Measurements from ENCODE around the gene ARPC1B. TPM values are rescaled to one million over a fixed set of nuclear protein-coding genes. Genes with fewer than 3 reads are reported as not detected.
A peak's percentile ranks its signal among the peaks of the same experiment; 100 is the strongest.
"Not testable (repeated sequence)": the region's sequence is repeated elsewhere in the genome, so short reads cannot be mapped to it uniquely, and the experiment has no call there.

The ARPC1B gene
- total RNA-seq, 2 experiments from 2014 or later: 334 to 345 TPM

DNA sequence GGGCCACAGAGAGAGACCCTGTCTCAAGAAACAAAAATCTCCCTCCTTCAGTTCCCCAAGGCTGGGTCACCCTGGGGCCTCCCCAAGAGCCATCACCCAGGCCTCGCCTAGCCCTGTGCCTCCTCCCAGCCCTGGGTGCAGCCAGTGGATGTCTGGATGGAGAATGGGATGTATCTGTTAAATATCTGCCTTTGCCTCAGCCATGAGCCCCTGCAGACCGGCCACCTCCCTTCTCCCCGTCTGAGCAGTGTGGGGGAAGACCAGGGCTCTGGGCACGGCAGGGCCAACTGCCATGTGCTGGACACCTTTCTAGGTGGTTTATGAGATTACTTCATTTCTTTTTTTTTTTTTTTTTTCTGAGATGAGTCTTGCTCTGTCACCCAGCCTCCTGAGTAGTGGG, 10.0 kb downstream of the ARPC1B start:
- H3K4me1 Mint-ChIP-seq (ENCODE audit: low read depth): peaks cover 36% of the 10 kb centered on the region
- peak overlapping the region; percentile 77 for H3K27ac Mint-ChIP-seq
- no peaks in the 10 kb centered on the region for H3K9me3 Mint-ChIP-seq
- no peak for DNase-seq
- peaks cover 38% of the 10 kb centered on the region for H3K36me3 Mint-ChIP-seq (ENCODE audit: low read depth)
- H3K4me3 Mint-ChIP-seq: no peak overlapping the region
- CTCF ChIA-PET: no interaction called here
- intact Hi-C loops (cut with micrococcal nuclease): no loop called here
- no peaks in the 10 kb centered on the region for H3K27me3 Mint-ChIP-seq (ENCODE audit: low read depth)

DNA sequence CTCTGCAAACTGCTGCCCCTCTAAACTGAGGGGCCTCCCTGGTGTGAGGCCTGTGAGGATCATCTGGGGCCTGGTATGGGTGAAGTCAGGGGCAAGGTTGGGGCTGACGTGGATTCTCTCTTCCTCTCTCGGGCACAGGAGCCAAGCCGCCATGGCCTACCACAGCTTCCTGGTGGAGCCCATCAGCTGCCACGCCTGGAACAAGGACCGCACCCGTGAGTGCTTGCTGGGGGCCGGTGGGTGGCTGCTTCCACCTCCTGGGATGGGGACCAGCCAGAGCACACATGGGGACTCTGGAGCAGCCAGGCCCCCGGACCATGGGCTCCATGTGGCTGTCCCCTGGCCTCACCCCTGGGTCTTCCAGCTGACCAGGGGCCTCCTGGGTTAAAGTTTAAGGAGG, 11.0 kb downstream of the ARPC1B start:
- CTCF ChIA-PET: interaction anchor here (1.6 kb wide), 1 partner anchor 20 kb away, joined by 7 read pairs; no protein-coding TSS in a partner anchor
- peak overlapping the region; percentile 59 for H3K27ac Mint-ChIP-seq

DNA sequence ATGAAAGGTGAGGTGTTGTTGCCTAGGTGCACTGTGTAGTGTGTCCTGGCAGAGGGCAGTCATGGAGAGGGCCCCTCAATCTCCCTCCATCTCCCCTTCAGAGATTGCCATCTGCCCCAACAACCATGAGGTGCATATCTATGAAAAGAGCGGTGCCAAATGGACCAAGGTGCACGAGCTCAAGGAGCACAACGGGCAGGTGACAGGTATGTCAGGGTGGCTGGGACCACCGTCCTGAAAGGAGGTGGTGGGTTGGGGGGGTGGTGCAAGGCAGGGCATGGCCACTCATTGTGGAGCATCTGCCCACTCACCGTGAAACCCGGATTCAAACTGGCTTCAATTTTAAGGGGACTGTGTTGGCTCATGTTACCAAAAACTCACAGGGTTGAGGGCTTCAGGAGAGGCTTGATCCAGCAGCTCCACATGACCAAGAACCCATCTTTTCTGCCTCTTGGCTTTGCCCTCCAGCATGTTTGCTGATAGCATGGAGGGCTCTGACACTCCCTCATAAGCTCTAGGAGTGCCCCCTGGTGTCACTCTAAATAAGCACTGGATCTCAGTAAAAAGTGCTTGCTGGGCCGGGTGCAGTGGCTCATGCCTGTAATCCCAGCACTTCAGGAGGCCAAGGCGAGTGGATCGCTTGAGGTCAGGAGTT, 12.2 kb downstream of the ARPC1B start:
- Mint-ChIP-seq H3K4me1 (ENCODE audit: low read depth) (peaks cover 19% of the 10 kb centered on the region), H3K9me3 (no peaks in the 10 kb centered on the region), H3K36me3 (ENCODE audit: low read depth) (peaks cover 42% of the 10 kb centered on the region), H3K27me3 (ENCODE audit: low read depth) (no peaks in the 10 kb centered on the region), H3K27ac (no peak overlapping the region), H3K4me3 (no peak overlapping the region)
- DNase-seq: peak; percentile 54
- CTCF ChIA-PET: interaction anchor here (0.6 to 1.0 kb wide), 2 partner anchors 16 to 24 kb away, joined by 3 to 4 read pairs; no protein-coding TSS in a partner anchor
- intact Hi-C loops (cut with micrococcal nuclease): loop anchor here (1.0 kb wide), 3 partner anchors 21 to 112 kb away; no protein-coding TSS in a partner anchor

More for the DNA sequence above, 11.0 kb downstream of the ARPC1B start:
- H3K4me1 Mint-ChIP-seq (ENCODE audit: low read depth): peaks cover 27% of the 10 kb centered on the region
- DNase-seq: no peak
- H3K27me3 Mint-ChIP-seq (ENCODE audit: low read depth): no peaks in the 10 kb centered on the region
- intact Hi-C loops (cut with micrococcal nuclease): no loop called here
- no peak overlapping the region for H3K4me3 Mint-ChIP-seq
- no peaks in the 10 kb centered on the region for H3K9me3 Mint-ChIP-seq
- H3K36me3 Mint-ChIP-seq (ENCODE audit: low read depth): peaks cover 38% of the 10 kb centered on the region

- CTCF ChIA-PET: interaction anchor here (0.6 to 1.0 kb wide), 3 partner anchors 15 to 24 kb away, joined by 3 to 4 read pairs (median 3); no protein-coding TSS in a partner anchor
- DNase-seq; H3K27ac Mint-ChIP-seq; H3K4me3 Mint-ChIP-seq; H3K27me3 Mint-ChIP-seq (ENCODE audit: low read depth); H3K9me3 Mint-ChIP-seq: not testable (repeated sequence)
- H3K36me3 Mint-ChIP-seq (ENCODE audit: low read depth): peaks cover 45% of the 10 kb centered on the region
- intact Hi-C loops (cut with micrococcal nuclease): loop anchor here (1.0 kb wide), 3 partner anchors 22 to 113 kb away; no protein-coding TSS in a partner anchor
- peaks cover 23% of the 10 kb centered on the region for H3K4me1 Mint-ChIP-seq (ENCODE audit: low read depth)
Observed at GRCh38 chr7:99387239-99387635, 12.7 kb downstream of the ARPC1B start.

GRCh38 chr7:99387912-99388311, 13.4 kb downstream of the ARPC1B start:
- intact Hi-C loops (cut with micrococcal nuclease): loop anchor here (1.0 kb wide), 3 partner anchors 23 to 114 kb away; no protein-coding TSS in a partner anchor
- Mint-ChIP-seq H3K4me1 (ENCODE audit: low read depth) (peaks cover 27% of the 10 kb centered on the region), H3K9me3 (no peaks in the 10 kb centered on the region), H3K27me3 (ENCODE audit: low read depth) (no peaks in the 10 kb centered on the region), H3K36me3 (ENCODE audit: low read depth) (peaks cover 46% of the 10 kb centered on the region), H3K27ac (no peak overlapping the region), H3K4me3 (no peak overlapping the region)
- CTCF ChIA-PET: interaction anchor here (0.6 to 1.0 kb wide), 4 partner anchors 14 to 603 kb away, joined by 3 to 4 read pairs (median 3); no protein-coding TSS in a partner anchor
- DNase-seq: no peak

GRCh38 chr7:99389772-99390171, 15.2 kb downstream of the ARPC1B start:
- peaks cover 52% of the 10 kb centered on the region for H3K36me3 Mint-ChIP-seq (ENCODE audit: low read depth)
- intact Hi-C loops (cut with micrococcal nuclease): no loop called here
- H3K27ac Mint-ChIP-seq: no peak overlapping the region
- H3K27me3 Mint-ChIP-seq (ENCODE audit: low read depth): no peaks in the 10 kb centered on the region
- CTCF ChIA-PET: no interaction called here
- peaks cover 20% of the 10 kb centered on the region for H3K4me1 Mint-ChIP-seq (ENCODE audit: low read depth)
- H3K4me3 Mint-ChIP-seq: no peak overlapping the region
- no peak for DNase-seq
- no peaks in the 10 kb centered on the region for H3K9me3 Mint-ChIP-seq

DNA sequence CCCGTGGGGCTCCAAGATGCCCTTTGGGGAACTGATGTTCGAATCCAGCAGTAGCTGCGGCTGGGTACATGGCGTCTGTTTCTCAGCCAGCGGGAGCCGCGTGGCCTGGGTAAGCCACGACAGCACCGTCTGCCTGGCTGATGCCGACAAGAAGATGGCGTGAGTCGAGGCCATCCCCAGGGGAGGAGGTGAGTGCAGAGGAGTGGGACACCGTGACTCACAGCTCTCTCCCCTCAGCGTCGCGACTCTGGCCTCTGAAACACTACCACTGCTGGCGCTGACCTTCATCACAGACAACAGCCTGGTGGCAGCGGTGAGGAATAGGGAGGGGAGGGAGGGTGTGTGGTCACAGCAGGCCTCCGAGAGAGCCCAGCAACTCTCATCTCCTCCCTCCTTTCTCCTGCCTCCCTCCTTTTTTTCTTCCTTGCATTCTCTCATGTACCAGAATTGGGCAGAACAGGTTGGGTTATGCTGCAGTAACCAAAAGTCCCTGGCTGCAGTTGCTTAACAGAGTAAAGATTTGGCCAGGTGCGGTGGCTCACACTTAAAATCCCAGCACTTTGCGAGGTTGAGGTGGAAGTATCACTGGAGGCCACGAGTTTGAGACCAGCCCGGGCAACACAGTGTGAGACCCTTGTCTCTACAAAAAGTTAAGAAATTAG, 16.5 kb downstream of the ARPC1B start:
- no peak for DNase-seq
- CTCF ChIA-PET: interaction anchor here (0.6 kb wide), 1 partner anchor 1179 kb away, joined by 3 read pairs; no protein-coding TSS in a partner anchor
- intact Hi-C loops (cut with micrococcal nuclease): no loop called here
- Mint-ChIP-seq H3K4me1 (ENCODE audit: low read depth) (peaks cover 20% of the 10 kb centered on the region), H3K27me3 (ENCODE audit: low read depth) (no peaks in the 10 kb centered on the region), H3K27ac (peak overlapping the region; percentile 18), H3K36me3 (ENCODE audit: low read depth) (peaks cover 53% of the 10 kb centered on the region), H3K9me3 (no peaks in the 10 kb centered on the region), H3K4me3 (no peak overlapping the region)

GRCh38 chr7:99392046-99392445, 17.5 kb downstream of the ARPC1B start:
- no peak overlapping the region for H3K4me3 Mint-ChIP-seq
- intact Hi-C loops (cut with micrococcal nuclease): loop anchor here (1.0 to 2.0 kb wide), 2 partner anchors 11 to 17 kb away; partner anchors contain the start of gene ARPC1B
- no peaks in the 10 kb centered on the region for H3K27me3 Mint-ChIP-seq (ENCODE audit: low read depth)
- H3K4me1 Mint-ChIP-seq (ENCODE audit: low read depth): peaks cover 20% of the 10 kb centered on the region
- no peaks in the 10 kb centered on the region for H3K9me3 Mint-ChIP-seq
- H3K36me3 Mint-ChIP-seq (ENCODE audit: low read depth): peaks cover 48% of the 10 kb centered on the region
- no peak for DNase-seq
- H3K27ac Mint-ChIP-seq: peak overlapping the region; percentile 14
- CTCF ChIA-PET: interaction anchor here (1.2 kb wide), 1 partner anchor 17 kb away, joined by 3 read pairs; the partner anchor contains the start of genes BUD31 and PDAP1

DNA sequence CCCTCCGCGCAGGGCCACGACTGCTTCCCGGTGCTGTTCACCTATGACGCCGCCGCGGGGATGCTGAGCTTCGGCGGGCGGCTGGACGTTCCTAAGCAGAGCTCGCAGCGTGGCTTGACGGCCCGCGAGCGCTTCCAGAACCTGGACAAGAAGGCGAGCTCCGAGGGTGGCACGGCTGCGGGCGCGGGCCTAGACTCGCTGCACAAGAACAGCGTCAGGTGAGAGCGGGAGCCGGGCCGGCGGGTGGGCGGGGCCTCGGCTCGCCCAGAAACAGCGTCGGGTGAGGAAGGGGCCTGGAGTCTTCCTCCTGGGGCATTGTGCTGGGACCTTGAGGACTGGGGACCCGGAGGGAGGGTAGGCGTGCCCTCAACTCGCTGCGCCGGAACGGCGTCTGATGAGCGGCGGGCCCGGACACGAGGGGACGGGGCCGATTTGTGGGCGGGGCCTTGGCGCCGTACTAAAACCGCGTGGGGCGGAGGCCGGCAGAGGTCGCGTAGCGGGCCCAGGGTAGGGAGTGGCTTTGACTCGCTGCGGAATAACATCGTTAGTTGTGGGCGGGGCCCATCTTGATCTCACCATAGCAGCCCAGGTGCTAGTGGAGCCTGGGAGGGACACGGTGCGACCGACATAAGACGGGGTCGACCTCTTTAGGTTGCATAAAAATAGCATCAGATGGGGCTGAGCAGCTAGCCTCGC, 18.3 kb downstream of the ARPC1B start:
- CTCF ChIA-PET: interaction anchor here (0.5 to 1.2 kb wide), 3 partner anchors 11 to 27 kb away, joined by 3 to 4 read pairs (median 4); partner anchors contain the start of genes BUD31 and PDAP1
- peak; percentile 79 for DNase-seq
- peak overlapping the region; percentile 85 for H3K27ac Mint-ChIP-seq
- H3K4me3 Mint-ChIP-seq: peak overlapping the region; percentile 63
- intact Hi-C loops (cut with micrococcal nuclease): loop anchor here (1.0 to 2.0 kb wide), 3 partner anchors 12 to 18 kb away; partner anchors contain the start of genes ARPC1B, BUD31 and PDAP1
- H3K27me3 Mint-ChIP-seq (ENCODE audit: low read depth): no peaks in the 10 kb centered on the region
- H3K9me3 Mint-ChIP-seq: no peaks in the 10 kb centered on the region
- peaks cover 20% of the 10 kb centered on the region for H3K4me1 Mint-ChIP-seq (ENCODE audit: low read depth)
- peaks cover 46% of the 10 kb centered on the region for H3K36me3 Mint-ChIP-seq (ENCODE audit: low read depth)

- Mint-ChIP-seq H3K9me3 (no peaks in the 10 kb centered on the region), H3K27ac (peak overlapping the region; percentile 85), H3K4me3 (peak overlapping the region; percentile 63), H3K36me3 (ENCODE audit: low read depth) (peaks cover 44% of the 10 kb centered on the region), H3K4me1 (ENCODE audit: low read depth) (peaks cover 21% of the 10 kb centered on the region), H3K27me3 (ENCODE audit: low read depth) (no peaks in the 10 kb centered on the region)
- no peak for DNase-seq
- CTCF ChIA-PET: interaction anchor here (0.5 to 0.9 kb wide), 2 partner anchors 12 to 28 kb away, joined by 4 read pairs; no protein-coding TSS in a partner anchor
- intact Hi-C loops (cut with micrococcal nuclease): loop anchor here (1.0 to 2.0 kb wide), 2 partner anchors 15 to 19 kb away; partner anchors contain the start of genes ARPC1B, BUD31 and PDAP1
Observed at GRCh38 chr7:99393355-99394187, 19.0 kb downstream of the ARPC1B start.

DNA sequence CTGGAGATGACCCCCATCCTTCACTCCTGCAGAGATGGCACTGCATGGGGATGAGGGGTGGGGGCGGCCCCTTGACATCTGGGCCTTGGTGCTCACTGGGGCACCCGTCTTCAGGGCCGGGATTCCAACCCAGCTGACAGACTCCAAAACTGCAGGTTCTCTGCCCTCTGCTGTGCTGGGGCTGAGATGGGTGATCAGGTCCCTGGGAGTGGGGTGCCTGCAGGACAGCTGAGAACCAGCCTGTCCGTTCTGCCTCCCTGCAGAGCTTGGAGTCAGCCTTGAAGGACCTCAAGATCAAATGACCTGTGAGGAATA, 19.6 kb downstream of the ARPC1B start:
- peaks cover 49% of the 10 kb centered on the region for H3K36me3 Mint-ChIP-seq (ENCODE audit: low read depth)
- H3K4me3 Mint-ChIP-seq: peak overlapping the region; percentile 32
- H3K27ac Mint-ChIP-seq: peak overlapping the region; percentile 39
- no peaks in the 10 kb centered on the region for H3K27me3 Mint-ChIP-seq (ENCODE audit: low read depth)
- intact Hi-C loops (cut with micrococcal nuclease): no loop called here
- CTCF ChIA-PET: no interaction called here
- peaks cover 22% of the 10 kb centered on the region for H3K4me1 Mint-ChIP-seq (ENCODE audit: low read depth)
- DNase-seq: no peak
- no peaks in the 10 kb centered on the region for H3K9me3 Mint-ChIP-seq
